Neuronal stem cell (in vitro differentiated cells): Measurements from ENCODE around the gene MAML2.

Source experiments
- DNase-seq: peaks from one replicate; pipeline ENCODE4 v3.0.0-alpha.2; 2013; ENCODE audit warnings: low spot score
- H2AFZ ChIP-seq: one replicate; pipeline ENCODE4 v1.6.1; 2013; ENCODE audit warnings: mild to moderate bottlenecking, low read length, inconsistent platforms
- H2AK5ac ChIP-seq: 2 replicates; pipeline ENCODE4 v1.6.1; 2013; ENCODE audit warnings: low read depth, mild to moderate bottlenecking, inconsistent platforms, low read length, moderate library complexity, mixed read lengths
- H2BK120ac ChIP-seq: 2 replicates; pipeline ENCODE4 v1.6.1; 2013; ENCODE audit warnings: low read depth, mild to moderate bottlenecking, inconsistent platforms, low read length, moderate library complexity, mixed read lengths
- H2BK12ac ChIP-seq: one replicate; pipeline ENCODE4 v1.6.1; 2013; ENCODE audit warnings: low read length, inconsistent platforms
- H2BK15ac ChIP-seq: 2 replicates; pipeline ENCODE4 v1.6.1; 2013; ENCODE audit warnings: mild to moderate bottlenecking, low read length, inconsistent platforms, mixed read lengths
- H2BK5ac ChIP-seq: one replicate; pipeline ENCODE4 v1.6.1; 2013; ENCODE audit warnings: inconsistent platforms, mild to moderate bottlenecking, low read length, moderate library complexity
- H3K14ac ChIP-seq: one replicate; pipeline ENCODE4 v1.6.1; 2013; ENCODE audit warnings: low read length, inconsistent platforms
- H3K18ac ChIP-seq: 2 replicates; pipeline ENCODE4 v1.6.1; 2013; ENCODE audit warnings: low read length, inconsistent platforms
- H3K23ac ChIP-seq: 2 replicates; pipeline ENCODE4 v1.6.1; 2013; ENCODE audit warnings: low read depth, mild to moderate bottlenecking, mixed read lengths, low read length, inconsistent platforms; ENCODE audit not compliant: poor library complexity
- H3K27ac ChIP-seq: replicated peaks from 3 replicates; pipeline ENCODE4 v1.5.1; 2013; ENCODE audit warnings: low read length, inconsistent platforms
- H3K27me3 ChIP-seq, 3 experiments: 2 replicates each; pipeline ENCODE4 v1.6.1; 2013; ENCODE audit warnings: low read length in 3 of 3, mild to moderate bottlenecking in 2 of 3, inconsistent platforms in 1 of 3, low read depth in 1 of 3, mixed read lengths in 1 of 3, moderate library complexity in 1 of 3; ENCODE audit not compliant: control insufficient read depth in 3 of 3, insufficient read depth in 3 of 3
- H3K36me3 ChIP-seq, 2 donors: replicated peaks in 1 of 2; 2 replicates each; pipeline ENCODE4 v1.6.1; 2013; ENCODE audit warnings: low read length in 2 of 2; ENCODE audit not compliant: control insufficient read depth in 2 of 2, insufficient read depth in 2 of 2
- H3K4ac ChIP-seq: 2 replicates; pipeline ENCODE4 v1.6.1; 2013; ENCODE audit warnings: inconsistent platforms, mild to moderate bottlenecking, low read length, moderate library complexity
- H3K4me1 ChIP-seq, 2 donors: 1 replicate in 1 of 2; 2 replicates in 1 of 2; pipeline ENCODE4 v1.6.1; 2013; ENCODE audit warnings: low read length in 2 of 2, low read depth in 1 of 2; ENCODE audit not compliant: control insufficient read depth in 2 of 2, insufficient read depth in 1 of 2
- H3K4me2 ChIP-seq: one replicate; pipeline ENCODE4 v1.6.1; 2013; ENCODE audit warnings: mild to moderate bottlenecking, low read length, inconsistent platforms; ENCODE audit not compliant: insufficient read depth, poor library complexity, severe bottlenecking
- H3K4me3 ChIP-seq, 2 donors: 2 replicates each; pipeline ENCODE4 v1.5.1; 2013; ENCODE audit warnings: low read length in 2 of 2, mild to moderate bottlenecking in 2 of 2, inconsistent platforms in 1 of 2, moderate library complexity in 1 of 2
- H3K79me1 ChIP-seq: one replicate; pipeline ENCODE4 v1.6.1; 2013; ENCODE audit warnings: low read depth, mild to moderate bottlenecking, inconsistent platforms, low read length, moderate library complexity
- H3K9ac ChIP-seq: one replicate; pipeline ENCODE4 v1.6.1; 2013; ENCODE audit warnings: mild to moderate bottlenecking, low read depth, low read length, inconsistent platforms; ENCODE audit not compliant: poor library complexity
- H3K9me3 ChIP-seq, 2 donors: replicated peaks in 1 of 2; 2 replicates each; pipeline versions ENCODE3 to v1.6.1; 2013; ENCODE audit warnings: low read length in 2 of 2, mild to moderate bottlenecking in 2 of 2, inconsistent platforms in 1 of 2, low read depth in 1 of 2, mixed read lengths in 1 of 2, moderate library complexity in 1 of 2; ENCODE audit not compliant: control insufficient read depth in 2 of 2, insufficient read depth in 1 of 2
- H4K8ac ChIP-seq: one replicate; pipeline ENCODE4 v1.6.1; 2013; ENCODE audit warnings: low read depth, mild to moderate bottlenecking, inconsistent platforms, low read length, moderate library complexity
- H4K91ac ChIP-seq: one replicate; pipeline ENCODE4 v1.6.1; 2013; ENCODE audit warnings: low read length, low read depth, mild to moderate bottlenecking, inconsistent platforms; ENCODE audit not compliant: poor library complexity
- WGBS, 2 donors: extraction: QIAGEN DNeasy Blood & Tissue Kit; methylation state at CpG; one replicate each; pipeline ENCODE4 v1.1.7; 2013; ENCODE audit warnings: missing lambda C conversion rate in 2 of 2, mixed read lengths in 1 of 2; ENCODE audit not compliant: insufficient read length in 2 of 2, insufficient replicate concordance in 1 of 2; ENCODE audit errors: extremely low coverage in 2 of 2; 5-methylcytosine and 5-hydroxymethylcytosine counted together

The MAML2 gene

GRCh38 chr11:96290631-96291030 is 52.4 kb downstream of the MAML2 start:
- H3K4ac ChIP-seq, result no peak overlapping the region
- H2BK12ac ChIP-seq, result no peak overlapping the region
- no peak overlapping the region for H2BK120ac ChIP-seq
- peaks cover 0 to 5% of the 10 kb centered on the region in 2 donors for H3K9me3 ChIP-seq
- H4K91ac ChIP-seq, result no peak overlapping the region
- WGBS, 2 donors, result no CpG with 5 or more reads among the region's 1 CpG
- no peak overlapping the region for H2BK15ac ChIP-seq
- H2AK5ac ChIP-seq, result no peak overlapping the region
- H3K4me3 ChIP-seq, result no peak overlapping the region
- H3K23ac ChIP-seq, result no peak overlapping the region
- no peak overlapping the region for H2AFZ ChIP-seq
- no peaks in the 10 kb centered on the region for H3K36me3 ChIP-seq
- no peak overlapping the region for H3K14ac ChIP-seq
- no peak overlapping the region for H3K9ac ChIP-seq
- no peak overlapping the region for H2BK5ac ChIP-seq
- H3K4me2 ChIP-seq, result no peak overlapping the region
- H3K18ac ChIP-seq, result no peak overlapping the region
- H3K4me1 ChIP-seq, result peaks cover 0 to 18% of the 10 kb centered on the region in 2 donors
- DNase-seq, result no peak
- no peak overlapping the region for H4K8ac ChIP-seq
- H3K79me1 ChIP-seq, result no peaks in the 10 kb centered on the region
- H3K27ac ChIP-seq, result no peak overlapping the region
- H3K27me3 ChIP-seq, result no peaks in the 10 kb centered on the region

- Histone ChIP-seq H3K9ac (no peak overlapping the region), H3K79me1 (no peaks in the 10 kb centered on the region), H3K9me3 (peaks cover 0 to 5% of the 10 kb centered on the region in 2 donors), H4K8ac (no peak overlapping the region), H2AFZ (no peak overlapping the region), H2BK12ac (no peak overlapping the region), H3K4me2 (no peak overlapping the region), H3K27me3 (no peaks in the 10 kb centered on the region), H2BK15ac (no peak overlapping the region), H3K4ac (no peak overlapping the region), H2BK120ac (no peak overlapping the region), H3K4me3 (no peak overlapping the region), H2BK5ac (no peak overlapping the region), H3K27ac (no peak overlapping the region), H3K23ac (no peak overlapping the region), H3K14ac (no peak overlapping the region), H2AK5ac (no peak overlapping the region), H4K91ac (no peak overlapping the region), H3K4me1 (peaks cover 0 to 18% of the 10 kb centered on the region in 2 donors), H3K18ac (no peak overlapping the region), H3K36me3 (no peaks in the 10 kb centered on the region)
- no peak for DNase-seq
- WGBS, 2 donors, result no CpG with 5 or more reads among the region's 1 CpG
Observed at GRCh38 chr11:96290031-96290430, 53.0 kb downstream of the MAML2 start.

- Histone ChIP-seq H3K79me1 (no peaks in the 10 kb centered on the region), H3K4me1 (peaks cover 0 to 7% of the 10 kb centered on the region in 2 donors), H3K14ac (no peak overlapping the region), H2BK5ac (no peak overlapping the region), H3K9me3 (peaks cover 0 to 5% of the 10 kb centered on the region in 2 donors), H3K27me3 (no peaks in the 10 kb centered on the region), H3K18ac (no peak overlapping the region), H2BK15ac (no peak overlapping the region), H2AK5ac (no peak overlapping the region), H3K23ac (no peak overlapping the region), H3K4me2 (no peak overlapping the region), H3K4me3 (no peak overlapping the region), H4K91ac (no peak overlapping the region), H2BK120ac (no peak overlapping the region), H4K8ac (no peak overlapping the region), H3K9ac (no peak overlapping the region), H3K27ac (no peak overlapping the region), H3K4ac (no peak overlapping the region), H2AFZ (no peak overlapping the region), H3K36me3 (no peaks in the 10 kb centered on the region), H2BK12ac (no peak overlapping the region)
- WGBS, 2 donors, result no CpG with 5 or more reads among the region's 3 CpGs
- DNase-seq, result no peak
Observed at GRCh38 chr11:96288915-96289314, 54.1 kb downstream of the MAML2 start.

GRCh38 chr11:96287822-96288439 is 55.1 kb downstream of the MAML2 start:
- Histone ChIP-seq H3K14ac (no peak overlapping the region), H2BK12ac (no peak overlapping the region), H3K9ac (no peak overlapping the region), H4K91ac (no peak overlapping the region), H4K8ac (no peak overlapping the region), H3K36me3 (no peaks in the 10 kb centered on the region), H2AK5ac (no peak overlapping the region), H3K4me2 (no peak overlapping the region), H2BK15ac (no peak overlapping the region), H3K4me3 (no peak overlapping the region), H3K27ac (no peak overlapping the region), H2BK5ac (no peak overlapping the region), H3K9me3 (peaks cover 0 to 5% of the 10 kb centered on the region in 2 donors), H3K4ac (no peak overlapping the region), H2AFZ (no peak overlapping the region), H3K27me3 (no peaks in the 10 kb centered on the region), H2BK120ac (no peak overlapping the region), H3K79me1 (no peaks in the 10 kb centered on the region), H3K4me1 (no peaks in the 10 kb centered on the region), H3K23ac (no peak overlapping the region), H3K18ac (no peak overlapping the region)
- no peak for DNase-seq
- WGBS, 2 donors, result no CpG with 5 or more reads among the region's 6 CpGs
